GM13976 (cell line): ENCODE data around the gene RNF157.
"Not testable (repeated sequence)": the region's sequence is repeated elsewhere in the genome, so short reads cannot be mapped to it uniquely, and the experiment has no call there.

Experiments used
- DNase-seq: peaks from one replicate; pipeline ENCODE4 v3.0.0; 2012; ENCODE audit warnings: low spot score
- CTCF ChIP-seq: IDR thresholded peaks from 2 replicates; pipeline ENCODE4 v1.5.1; 2012; ENCODE audit warnings: borderline replicate concordance, mild to moderate bottlenecking; ENCODE audit not compliant: insufficient read depth; ENCODE audit errors: extremely low read depth, missing control alignments, control extremely low read depth
- in situ Hi-C: fragments of 300-500 bp; cut with MboI; formaldehyde crosslinking; loops from one replicate; pipeline ENCODE4 v1.12.0; 2022; ENCODE audit warnings: low sequenced_read_pairs, mixed read lengths, inconsistent platforms; ENCODE audit not compliant: unreplicated experiment

Gene RNF157

GRCh38 chr17:76238847-76239537, 1.3 kb downstream of the RNF157 start:
- no peak for DNase-seq
- in situ Hi-C loops = no loop called here
- no peak for TF ChIP-seq CTCF

GRCh38 chr17:76237859-76238313, 2.4 kb downstream of the RNF157 start:
- in situ Hi-C loops = no loop called here
- DNase-seq = no peak
- no peak for TF ChIP-seq CTCF

- TF ChIP-seq CTCF = no peak
- no peak for DNase-seq
- in situ Hi-C loops = no loop called here
Observed at GRCh38 chr17:76236603-76237002, 3.7 kb downstream of the RNF157 start.

- in situ Hi-C loops = no loop called here
- no peak for DNase-seq
- TF ChIP-seq CTCF = no peak
Observed at GRCh38 chr17:76235883-76236282, 4.4 kb downstream of the RNF157 start.

- no peak for DNase-seq
- TF ChIP-seq CTCF = no peak
- in situ Hi-C loops = no loop called here
Observed at GRCh38 chr17:76234354-76234679, 6.0 kb downstream of the RNF157 start.

GRCh38 chr17:76233588-76234353, 6.5 kb downstream of the RNF157 start:
- DNase-seq = no peak
- no peak for TF ChIP-seq CTCF
- in situ Hi-C loops = no loop called here

- no peak for DNase-seq
- TF ChIP-seq CTCF = no peak
- in situ Hi-C loops = no loop called here
Observed at GRCh38 chr17:76232342-76232741, 8.0 kb downstream of the RNF157 start.

- in situ Hi-C loops, DNase-seq: not testable (repeated sequence)
Observed at GRCh38 chr17:76226749-76227148, 13.5 kb downstream of the RNF157 start.

- DNase-seq, in situ Hi-C loops: not testable (repeated sequence)
Observed at GRCh38 chr17:76225373-76226086, 14.8 kb downstream of the RNF157 start.
